Erythroblast (primary cell): ENCODE measurements around the gene AGR2.

Source experiments
- GATA1 ChIP-seq: IDR thresholded peaks from 2 replicates; pipeline ENCODE4 v1.6.1; 2011; ENCODE audit warnings: low read depth, mild to moderate bottlenecking, control low read depth, low read length, moderate library complexity
- POLR2A ChIP-seq: IDR thresholded peaks from 2 replicates; pipeline ENCODE4 v1.6.1; 2011; ENCODE audit warnings: mild to moderate bottlenecking, low read length

GRCh38 chr7:16851829-16852228, 47.0 kb upstream of the AGR2 start:
- TF ChIP-seq POLR2A = no peak
- TF ChIP-seq GATA1 = no peak
